HTERT RPE-1 (cell line): ENCODE results near the gene DUT.

Experiments
- in situ Hi-C: fragments of 300-500 bp; cut with MboI; formaldehyde crosslinking; loops from 4 replicates; pipeline ENCODE4 v1.14.3; 2020; ENCODE audit warnings: low sequenced_read_pairs

Gene DUT

GRCh38 chr15:48367483-48367882 lies 36.3 kb downstream of the DUT start:
- in situ Hi-C loops: no loop called here

GRCh38 chr15:48370460-48370859 lies 39.2 kb downstream of the DUT start:
- in situ Hi-C loops: no loop called here

- in situ Hi-C loops: no loop called here
Measured at GRCh38 chr15:48371550-48371949, 40.3 kb downstream of the DUT start.

GRCh38 chr15:48371961-48372360 lies 40.7 kb downstream of the DUT start:
- in situ Hi-C loops: no loop called here

GRCh38 chr15:48373821-48374451 lies 42.7 kb downstream of the DUT start:
- in situ Hi-C loops: no loop called here

- in situ Hi-C loops: no loop called here
Measured at GRCh38 chr15:48374472-48374871, 43.2 kb downstream of the DUT start.

GRCh38 chr15:48375767-48376166 lies 44.5 kb downstream of the DUT start:
- in situ Hi-C loops: no loop called here

- in situ Hi-C loops: no loop called here
Measured at GRCh38 chr15:48380198-48380597, 49.0 kb downstream of the DUT start.

- in situ Hi-C loops: no loop called here
Measured at GRCh38 chr15:48381861-48382260, 50.6 kb downstream of the DUT start.

GRCh38 chr15:48383031-48383430 lies 51.8 kb downstream of the DUT start:
- in situ Hi-C loops: no loop called here

- in situ Hi-C loops: no loop called here
Measured at GRCh38 chr15:48384616-48385015, 53.4 kb downstream of the DUT start.

- in situ Hi-C loops: no loop called here
Measured at GRCh38 chr15:48385031-48385830, 54.0 kb downstream of the DUT start.

- in situ Hi-C loops: no loop called here
Measured at GRCh38 chr15:48388016-48388851, 57.0 kb downstream of the DUT start.

GRCh38 chr15:48388910-48389309 lies 57.7 kb downstream of the DUT start:
- in situ Hi-C loops: no loop called here

- in situ Hi-C loops: no loop called here
Measured at GRCh38 chr15:48389691-48390143, 58.5 kb downstream of the DUT start.

- in situ Hi-C loops: no loop called here
Measured at GRCh38 chr15:48391950-48392349, 60.7 kb downstream of the DUT start.

- in situ Hi-C loops: no loop called here
Measured at GRCh38 chr15:48392356-48392755, 61.1 kb downstream of the DUT start.
